NB4 (cell line): ENCODE measurements around the gene S100A10.

Source experiments
- POLR2A ChIP-seq: IDR thresholded peaks from 2 replicates; pipeline ENCODE4 v1.6.1; 2011; ENCODE audit warnings: mild to moderate bottlenecking; ENCODE audit not compliant: insufficient read length; ENCODE audit errors: extremely low read depth
- TF ChIP-seq, protein P1 (sequence below): IDR thresholded peaks from one replicate; pipeline ENCODE4 v1.5.1; 2012; ENCODE audit warnings: low read depth, low read length

DNA sequence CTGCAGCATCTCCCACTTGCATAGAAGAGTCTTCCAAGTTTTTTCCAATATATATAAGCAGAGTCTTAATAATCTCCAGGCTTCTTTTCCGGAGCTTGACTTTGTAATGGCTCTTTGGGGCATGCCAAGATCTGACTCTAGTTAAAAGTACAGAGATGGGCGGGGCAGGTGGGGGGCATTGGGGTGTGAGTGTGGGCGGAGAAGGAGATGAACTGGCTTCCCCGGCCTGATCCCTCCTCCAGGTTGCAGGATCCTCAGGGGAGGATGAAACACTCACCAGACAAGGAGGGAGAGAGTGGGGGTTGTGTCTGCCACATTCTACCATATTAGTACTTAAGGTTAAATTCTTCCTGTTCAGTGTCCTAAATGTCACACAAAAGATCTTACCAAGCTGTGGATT is 23.0 kb downstream of the S100A10 start:
- TF ChIP-seq, protein P1, sequence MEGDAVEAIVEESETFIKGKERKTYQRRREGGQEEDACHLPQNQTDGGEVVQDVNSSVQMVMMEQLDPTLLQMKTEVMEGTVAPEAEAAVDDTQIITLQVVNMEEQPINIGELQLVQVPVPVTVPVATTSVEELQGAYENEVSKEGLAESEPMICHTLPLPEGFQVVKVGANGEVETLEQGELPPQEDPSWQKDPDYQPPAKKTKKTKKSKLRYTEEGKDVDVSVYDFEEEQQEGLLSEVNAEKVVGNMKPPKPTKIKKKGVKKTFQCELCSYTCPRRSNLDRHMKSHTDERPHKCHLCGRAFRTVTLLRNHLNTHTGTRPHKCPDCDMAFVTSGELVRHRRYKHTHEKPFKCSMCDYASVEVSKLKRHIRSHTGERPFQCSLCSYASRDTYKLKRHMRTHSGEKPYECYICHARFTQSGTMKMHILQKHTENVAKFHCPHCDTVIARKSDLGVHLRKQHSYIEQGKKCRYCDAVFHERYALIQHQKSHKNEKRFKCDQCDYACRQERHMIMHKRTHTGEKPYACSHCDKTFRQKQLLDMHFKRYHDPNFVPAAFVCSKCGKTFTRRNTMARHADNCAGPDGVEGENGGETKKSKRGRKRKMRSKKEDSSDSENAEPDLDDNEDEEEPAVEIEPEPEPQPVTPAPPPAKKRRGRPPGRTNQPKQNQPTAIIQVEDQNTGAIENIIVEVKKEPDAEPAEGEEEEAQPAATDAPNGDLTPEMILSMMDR = no peak
- TF ChIP-seq POLR2A = no peak
